Endothelial cell of umbilical vein (primary cell): ENCODE results near the gene CHCHD3. TPM values are rescaled to one million over a fixed set of nuclear protein-coding genes. Genes with fewer than 3 reads are reported as not detected.
"Not testable (repeated sequence)": the region's sequence is repeated elsewhere in the genome, so short reads cannot be mapped to it uniquely, and the experiment has no call there.

Experiments
- BruUV-seq: library from RNA; stranded (reverse); fragments of 400-500 nt; replicated peaks from 2 replicates; lab custom pipeline; 2021; lab: Mats Ljungman, UMichigan
- CTCF ChIA-PET: fragments of 300-600, 350-600 bp; sonication (Branson Sonifier 250); formaldehyde crosslinking; loops from one replicate; lab custom pipeline; 2021; ENCODE audit warnings: antibody characterized with exemption, inconsistent platforms; lab: Charles Lee
- POLR2A ChIA-PET: fragments of 300-600, 350-600 bp; sonication (Branson Sonifier 250); formaldehyde crosslinking; loops from one replicate; lab custom pipeline; 2021; ENCODE audit warnings: antibody characterized with exemption, inconsistent platforms; lab: Charles Lee
- DNase-seq: peaks from one replicate; pipeline ENCODE4 v3.0.0-alpha.2; 2011; ENCODE audit warnings: low read depth, low spot score
- FAIRE-seq: peaks from 2 replicates; lab custom pipeline; 2011; peaks lifted over from hg19 to GRCh38; lab: Jason Lieb, UNC
- H2AFZ ChIP-seq: 2 replicates; pipeline ENCODE4 v1.6.0; 2012; ENCODE audit warnings: low read depth, low read length, control low read depth, inconsistent platforms
- H3K27ac ChIP-seq: 2 replicates; pipeline ENCODE4 v1.5.1; 2011; ENCODE audit warnings: low read depth, mild to moderate bottlenecking, control low read depth, low read length, moderate library complexity; ENCODE audit not compliant: insufficient read depth
- H3K27me3 ChIP-seq, 2 experiments: 2 replicates each; pipeline versions ENCODE4 v1.6.0 to v1.6.1; 2011; ENCODE audit warnings: low read length in 2 of 2, mixed read lengths in 1 of 2; ENCODE audit not compliant: control insufficient read depth in 2 of 2, insufficient read depth in 2 of 2
- H3K36me3 ChIP-seq, 2 experiments: 2 replicates in 1 of 2; 3 replicates in 1 of 2; pipeline ENCODE4 v1.5.1; 2011; ENCODE audit warnings: low read length in 2 of 2, mild to moderate bottlenecking in 1 of 2, moderate library complexity in 1 of 2; ENCODE audit not compliant: control insufficient read depth in 2 of 2, insufficient read depth in 2 of 2; ENCODE audit errors: extremely low read depth in 1 of 2
- H3K4me1 ChIP-seq: 3 replicates; pipeline ENCODE4 v1.5.1; 2011; ENCODE audit warnings: mild to moderate bottlenecking, low read length; ENCODE audit not compliant: control insufficient read depth, insufficient read depth; ENCODE audit errors: extremely low read depth
- H3K4me2 ChIP-seq: 2 replicates; pipeline ENCODE4 v1.6.1; 2011; ENCODE audit warnings: low read length, control low read depth, mixed read lengths; ENCODE audit not compliant: insufficient read depth
- H3K4me3 ChIP-seq, 3 experiments: fragments of 200-600 bp in 1 of 3; sonication (generic), shearing (Covaris generic) in 1 of 3; replicated peaks in 1 of 3; 2 replicates each; pipeline ENCODE4 v1.5.1; 2011 to 2016; ENCODE audit warnings: control low read depth in 3 of 3, low read length in 3 of 3, mild to moderate bottlenecking in 2 of 3, inconsistent platforms in 1 of 3, low read depth in 1 of 3, moderate library complexity in 1 of 3; ENCODE audit not compliant: insufficient read depth in 1 of 3
- H3K79me2 ChIP-seq: 2 replicates; pipeline ENCODE4 v1.6.0; 2012; ENCODE audit warnings: low read length, inconsistent platforms; ENCODE audit not compliant: control insufficient read depth, insufficient read depth
- H3K9ac ChIP-seq: replicated peaks from 2 replicates; pipeline ENCODE3; 2011; ENCODE audit warnings: low read length, control low read depth; ENCODE audit not compliant: insufficient read depth; ENCODE audit errors: extremely low read depth
- H3K9me1 ChIP-seq: replicated peaks from 3 replicates; pipeline ENCODE4 v1.6.0; 2011; ENCODE audit warnings: mild to moderate bottlenecking, low read length; ENCODE audit not compliant: control insufficient read depth, insufficient read depth; ENCODE audit errors: extremely low read depth
- H3K9me3 ChIP-seq: replicated peaks from 2 replicates; pipeline ENCODE4 v1.5.1; 2012; ENCODE audit warnings: low read length, inconsistent platforms; ENCODE audit not compliant: control insufficient read depth, insufficient read depth
- H4K20me1 ChIP-seq: replicated peaks from 2 replicates; pipeline ENCODE3; 2011; ENCODE audit warnings: mild to moderate bottlenecking, low read length; ENCODE audit not compliant: control insufficient read depth, insufficient read depth; ENCODE audit errors: extremely low read depth
- CTCF ChIP-seq, 2 donors: IDR thresholded peaks; 1 replicate in 1 of 2; 2 replicates in 1 of 2; pipeline ENCODE4 v1.5.1; 2011; ENCODE audit warnings: low read length in 2 of 2, mild to moderate bottlenecking in 2 of 2, moderate library complexity in 2 of 2, control low read depth in 1 of 2, inconsistent platforms in 1 of 2, low read depth in 1 of 2; ENCODE audit not compliant: insufficient read depth in 1 of 2; ENCODE audit errors: extremely low read depth in 1 of 2
- EZH2 ChIP-seq: IDR thresholded peaks from 2 replicates; pipeline ENCODE4 v1.6.1; 2012; ENCODE audit warnings: borderline replicate concordance, low read depth, mild to moderate bottlenecking, moderate library complexity, low read length, inconsistent platforms; ENCODE audit not compliant: severe bottlenecking
- FOS ChIP-seq: IDR thresholded peaks from 2 replicates; pipeline ENCODE4 v1.6.1; 2011; ENCODE audit warnings: mild to moderate bottlenecking, low read length, moderate library complexity, borderline replicate concordance; ENCODE audit not compliant: insufficient read depth
- GATA2 ChIP-seq: IDR thresholded peaks from 2 replicates; pipeline ENCODE4 v1.7.0; 2011; ENCODE audit warnings: low read depth, mild to moderate bottlenecking, moderate library complexity, mixed read lengths, low read length; ENCODE audit not compliant: insufficient read length, insufficient read depth
- JUN ChIP-seq: IDR thresholded peaks from 2 replicates; pipeline ENCODE4 v1.6.1; 2011; ENCODE audit warnings: borderline replicate concordance, low read depth; ENCODE audit not compliant: insufficient read length, insufficient read depth
- MYC ChIP-seq: IDR thresholded peaks from one replicate; pipeline ENCODE4 v1.6.1; 2011; ENCODE audit warnings: mild to moderate bottlenecking, low read depth, low read length
- POLR2A ChIP-seq: IDR thresholded peaks from 2 replicates; pipeline ENCODE4 v1.6.1; 2012; ENCODE audit warnings: low read depth, mild to moderate bottlenecking, control low read depth, low read length
- POLR2AphosphoS5 ChIP-seq: IDR thresholded peaks from 2 replicates; pipeline ENCODE4 v1.6.1; 2012; ENCODE audit warnings: low read depth, mild to moderate bottlenecking, control low read depth, low read length, moderate library complexity; ENCODE audit not compliant: insufficient read depth
- dilution Hi-C: fragments of 300-500 bp; cut with MboI; formaldehyde crosslinking; loops from one replicate; pipeline ENCODE4 v1.15.0; 2019; ENCODE audit warnings: low sequenced_read_pairs; ENCODE audit not compliant: extremely low pct_ligation_motif_present
- intact Hi-C: fragments of 100-400 bp; cut with micrococcal nuclease; formaldehyde crosslinking; loops from one replicate; pipeline ENCODE4 v1.10.0; 2022
- polyA plus RNA-seq, 4 experiments: library from polyadenylated mRNA; depleted of rRNA in 3 of 4; stranded (reverse) in 3 of 4; unstranded in 1 of 4; fragments of >200 nt; gene quantifications; 2 replicates each; pipeline versions ENCODE4 v1.2.1 to v1.2.3, GENCODE V29; 2011 to 2012; ENCODE audit warnings: missing spikeins in 1 of 4
- total RNA-seq: library from RNA; stranded (reverse); gene quantifications from 2 replicates; pipeline ENCODE4 v1.2.3, GENCODE V29; 2021
- TF ChIP-seq, protein P1 (sequence below): IDR thresholded peaks from 2 replicates; pipeline ENCODE4 v1.6.1; 2011; ENCODE audit not compliant: insufficient read depth, insufficient read length

The CHCHD3 gene
- total and polyA plus RNA-seq, 2 donors (not counting 3 experiments of a cell fraction or from before 2014, with no cell fraction given): 22.0 to 63.7 TPM

- dilution Hi-C loops: no loop called here
- intact Hi-C loops: no loop called here
- Histone ChIP-seq H3K79me2 (no peaks in the 10 kb centered on the region), H3K4me3 (no peak overlapping the region), H3K9me3 (no peaks in the 10 kb centered on the region), H3K4me1 (no peaks in the 10 kb centered on the region), H3K27me3 (no peaks in the 10 kb centered on the region), H3K27ac (no peak overlapping the region), H3K9me1 (no peaks in the 10 kb centered on the region), H3K9ac (no peak overlapping the region), H4K20me1 (no peaks in the 10 kb centered on the region), H2AFZ (no peak overlapping the region), H3K4me2 (no peak overlapping the region), H3K36me3 (no peaks in the 10 kb centered on the region)
- BruUV-seq: no TSS peak
- TF ChIP-seq POLR2AphosphoS5 (no peak), POLR2A (no peak), CTCF (IDR thresholded peaks at IDR 0.05; ENCODE audit: extremely low read depth in 1 of 2, insufficient read depth in 1 of 2, low read depth in 1 of 2, low read length in 2 of 2) (no peak), GATA2 (no peak), MYC (no peak), JUN (no peak), FOS (no peak), EZH2 (no peak)
- TF ChIP-seq, protein P1, sequence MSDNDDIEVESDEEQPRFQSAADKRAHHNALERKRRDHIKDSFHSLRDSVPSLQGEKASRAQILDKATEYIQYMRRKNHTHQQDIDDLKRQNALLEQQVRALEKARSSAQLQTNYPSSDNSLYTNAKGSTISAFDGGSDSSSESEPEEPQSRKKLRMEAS: no peak
- DNase-seq (no peak), FAIRE-seq (no peak)
- CTCF ChIA-PET: no interaction called here
- POLR2A ChIA-PET: no interaction called here
Observed at GRCh38 chr7:132893560-132893959, 188.3 kb downstream of the CHCHD3 start.

DNA sequence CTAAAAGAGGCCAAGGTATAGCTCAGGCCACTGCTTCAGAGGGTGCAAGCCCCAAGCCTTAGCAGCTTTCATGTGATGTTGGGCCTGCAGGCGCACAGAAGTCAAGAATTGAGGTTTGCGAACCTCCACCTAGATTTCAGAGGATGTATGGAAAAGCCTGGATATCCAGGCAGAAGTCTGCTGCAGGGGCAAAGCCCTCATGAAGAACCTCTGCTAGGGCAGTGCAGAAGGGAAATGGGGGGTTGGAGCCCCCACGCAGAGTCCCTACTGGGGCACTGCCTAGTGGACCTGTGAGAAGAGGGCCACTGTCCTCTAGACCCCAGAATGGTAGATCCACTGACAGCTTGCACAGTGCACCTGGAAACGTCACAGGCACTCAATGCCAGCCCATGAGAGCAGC lies 189.1 kb downstream of the CHCHD3 start:
- H3K27ac ChIP-seq, H3K9me1 ChIP-seq, DNase-seq, H3K4me2 ChIP-seq, H3K9ac ChIP-seq, H3K36me3 ChIP-seq, POLR2A ChIA-PET, FAIRE-seq, H3K27me3 ChIP-seq, H3K4me3 ChIP-seq, H3K9me3 ChIP-seq, intact Hi-C loops, H3K79me2 ChIP-seq, H3K4me1 ChIP-seq, H4K20me1 ChIP-seq, H2AFZ ChIP-seq, CTCF ChIA-PET, dilution Hi-C loops, BruUV-seq: not testable (repeated sequence)
